GM18526 (cell line): ENCODE data around the gene MYRIP.

ENCODE experiments used
- POLR2A ChIP-seq: IDR thresholded peaks from 3 replicates; pipeline ENCODE4 v1.6.1; 2011; ENCODE audit not compliant: insufficient read length; ENCODE audit errors: extremely low read depth

MYRIP gene

DNA sequence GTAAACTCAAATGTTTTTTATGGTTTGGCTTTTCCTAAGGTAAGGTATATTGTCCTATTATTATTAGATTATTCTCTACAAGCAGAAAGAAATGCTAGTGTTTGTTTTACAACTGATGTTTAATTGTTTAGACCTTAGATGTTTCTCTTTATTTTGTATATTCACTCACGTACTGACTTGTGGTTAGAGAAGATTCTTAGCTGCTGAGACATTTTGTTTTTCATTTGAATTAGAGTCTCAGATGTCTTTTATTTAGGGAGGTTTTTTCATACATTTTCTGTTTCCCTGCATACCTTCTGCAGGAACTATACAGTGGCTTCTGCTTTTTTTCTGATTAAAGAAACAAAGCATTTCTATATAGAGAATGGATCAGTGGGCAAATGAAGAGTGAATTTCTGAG is 110.9 kb downstream of the MYRIP start:
- no peak for TF ChIP-seq POLR2A

DNA sequence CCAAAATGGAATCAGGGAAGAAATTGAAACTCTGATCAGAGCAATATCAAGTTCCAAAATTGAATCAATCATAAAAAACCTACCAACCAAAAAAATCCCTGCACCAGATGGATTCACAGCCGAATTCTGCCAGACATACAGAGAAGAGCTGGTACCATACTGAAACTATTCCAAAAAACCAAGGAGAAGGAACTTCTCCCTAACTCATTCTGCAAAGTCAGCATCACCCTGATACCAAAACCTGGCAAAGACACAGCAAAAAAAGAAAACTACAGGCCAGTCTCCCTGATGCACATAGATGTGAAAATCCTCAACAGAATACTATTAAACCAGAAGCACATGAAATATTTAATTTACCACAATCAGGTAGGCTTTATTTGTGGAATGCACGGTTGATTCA is 118.1 kb downstream of the MYRIP start:
- TF ChIP-seq POLR2A = no peak

DNA sequence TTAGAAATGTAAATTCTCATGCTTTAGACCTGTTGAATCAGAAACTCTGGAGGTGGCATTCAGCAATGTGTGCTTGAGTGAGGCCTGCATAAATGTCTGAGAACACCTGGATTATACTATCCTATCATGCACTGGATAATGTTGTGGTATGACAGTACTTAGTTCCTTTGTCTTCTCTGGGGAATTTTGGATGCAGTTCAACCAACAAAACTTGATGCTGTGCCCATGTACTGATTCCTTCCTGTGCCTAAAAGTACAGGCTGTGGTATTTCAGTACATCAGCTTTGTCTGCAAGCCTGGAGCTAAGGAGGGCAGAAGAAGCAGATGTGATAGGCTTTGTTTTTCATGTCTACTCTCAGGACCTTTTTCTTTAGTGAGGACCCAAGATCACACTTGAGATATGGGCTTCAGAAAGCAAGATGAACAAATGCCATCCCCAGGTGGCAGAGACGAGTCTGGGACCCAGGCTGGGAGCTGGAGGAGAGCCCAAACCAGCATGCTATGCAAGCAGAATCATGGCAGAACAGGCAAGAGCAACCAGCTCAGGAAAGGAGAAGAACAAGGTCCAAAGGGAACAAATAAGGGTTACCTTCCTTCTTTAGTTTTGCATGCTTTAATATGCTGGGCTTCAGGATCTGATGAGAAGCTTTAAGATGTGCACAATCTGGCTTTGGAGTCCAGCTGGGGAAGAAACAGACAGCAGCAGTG is 124.7 kb downstream of the MYRIP start:
- no peak for TF ChIP-seq POLR2A

DNA sequence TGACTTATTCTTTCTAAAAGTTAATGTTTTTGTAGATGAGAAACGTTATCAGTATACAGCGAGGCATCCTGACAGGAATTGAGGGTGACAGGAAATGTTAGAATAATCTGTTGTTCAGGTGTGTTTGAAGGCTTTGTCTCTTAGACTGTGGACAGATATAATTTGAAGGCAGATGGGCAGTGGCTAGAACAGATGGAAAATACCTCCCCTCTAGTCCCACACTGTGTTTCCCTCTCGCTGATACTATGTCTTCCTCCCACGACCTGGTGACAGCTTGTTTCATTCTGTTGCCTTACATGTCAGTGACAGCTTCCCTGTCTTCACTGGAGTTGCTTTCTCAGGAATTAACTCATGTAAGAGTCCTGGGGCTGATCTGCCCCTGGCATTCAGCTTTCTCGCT is 125.3 kb downstream of the MYRIP start:
- TF ChIP-seq POLR2A = no peak

DNA sequence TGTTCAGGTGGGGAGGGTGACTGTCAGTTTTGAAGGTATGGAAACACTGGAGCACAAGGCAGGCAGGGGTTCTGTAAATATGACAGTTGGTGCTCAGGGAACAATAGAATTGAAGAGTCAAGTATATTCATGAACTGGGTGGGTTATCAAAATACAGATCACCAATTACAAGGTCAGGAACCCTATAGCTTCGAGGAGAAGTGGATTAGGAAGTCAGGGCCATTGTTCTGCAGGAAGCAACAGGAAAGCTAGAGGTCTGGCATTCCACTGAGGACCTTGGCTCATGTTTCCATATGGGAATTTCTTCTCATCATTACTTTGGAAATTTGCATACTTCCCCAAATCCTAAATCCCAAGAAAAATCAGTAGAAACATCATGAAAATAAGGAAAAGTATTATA is 125.9 kb downstream of the MYRIP start:
- TF ChIP-seq POLR2A = no peak

DNA sequence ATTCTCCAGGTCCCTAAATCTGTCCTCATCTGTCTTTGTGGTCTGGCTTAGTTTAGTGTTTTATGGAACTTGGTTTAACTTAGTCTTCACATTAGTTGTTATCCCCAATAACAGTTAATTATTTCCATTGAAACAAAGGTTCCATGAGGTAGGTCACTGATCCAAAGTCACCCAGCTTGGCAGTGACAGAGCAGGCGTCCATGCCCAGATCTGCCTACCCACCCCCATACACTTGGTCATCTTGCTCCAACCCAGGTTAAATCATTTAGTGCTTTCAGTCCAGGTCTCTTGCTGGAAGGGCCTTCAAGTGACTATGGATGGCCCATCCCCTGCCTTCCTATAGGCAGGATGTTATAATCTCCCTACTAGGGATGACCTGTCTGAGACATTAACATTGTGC is 127.4 kb downstream of the MYRIP start:
- TF ChIP-seq POLR2A = no peak

DNA sequence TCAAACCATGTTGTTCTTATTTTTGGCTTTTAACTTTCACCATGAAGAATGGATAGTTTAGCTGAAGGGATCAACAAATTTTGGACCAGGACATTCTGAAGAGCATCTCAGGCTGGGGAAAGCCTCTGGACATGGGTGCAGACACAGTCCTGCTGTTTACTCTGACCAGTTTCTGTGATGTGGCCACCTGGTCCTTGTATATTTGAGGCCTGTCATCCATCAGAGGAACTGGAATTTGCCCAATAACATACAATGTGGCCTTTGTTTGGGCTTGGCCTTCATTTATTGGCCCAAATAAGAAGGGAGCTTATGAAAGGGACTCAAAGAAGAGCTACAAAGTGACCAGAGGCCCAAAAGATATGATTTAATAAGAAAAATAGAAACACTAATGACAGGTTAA is 127.9 kb downstream of the MYRIP start:
- TF ChIP-seq POLR2A = no peak

DNA sequence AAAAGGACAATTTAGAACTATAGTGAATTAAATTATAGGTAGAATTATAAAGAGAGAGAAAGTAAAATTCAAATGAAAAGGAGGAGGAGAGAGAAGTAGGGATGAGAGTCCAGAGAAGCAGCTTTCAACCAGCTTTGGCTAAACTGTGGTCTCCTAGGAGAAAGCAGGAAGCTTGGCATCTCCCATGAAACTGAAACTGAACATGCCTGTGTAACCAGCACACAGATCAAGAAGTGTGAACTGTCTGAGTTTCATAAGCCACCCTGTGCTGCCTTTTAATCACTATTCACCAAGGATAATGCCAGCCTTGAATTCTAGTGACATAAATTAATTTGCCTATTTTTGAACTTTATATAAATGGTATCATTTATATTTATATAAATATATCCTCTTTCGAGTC is 128.5 kb downstream of the MYRIP start:
- no peak for TF ChIP-seq POLR2A

DNA sequence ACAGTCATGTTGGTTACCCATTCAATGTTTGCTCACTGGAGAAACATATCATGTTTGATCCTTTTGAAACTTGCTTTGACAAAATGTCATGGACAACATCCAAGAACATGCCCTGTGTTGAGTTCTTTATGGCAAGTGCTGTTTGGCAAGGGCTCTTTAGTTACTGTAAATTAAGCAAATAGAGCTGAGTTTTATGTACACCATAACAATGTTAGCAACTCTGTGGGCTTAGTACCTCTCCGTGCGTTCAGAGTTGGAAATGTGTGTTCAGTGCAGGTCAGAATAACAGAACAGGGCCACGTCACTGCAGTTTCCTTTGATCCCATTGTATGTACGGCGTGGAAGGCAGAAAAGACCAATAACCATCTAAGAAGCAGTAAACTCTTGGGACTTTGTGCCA is 132.5 kb downstream of the MYRIP start:
- TF ChIP-seq POLR2A = no peak

DNA sequence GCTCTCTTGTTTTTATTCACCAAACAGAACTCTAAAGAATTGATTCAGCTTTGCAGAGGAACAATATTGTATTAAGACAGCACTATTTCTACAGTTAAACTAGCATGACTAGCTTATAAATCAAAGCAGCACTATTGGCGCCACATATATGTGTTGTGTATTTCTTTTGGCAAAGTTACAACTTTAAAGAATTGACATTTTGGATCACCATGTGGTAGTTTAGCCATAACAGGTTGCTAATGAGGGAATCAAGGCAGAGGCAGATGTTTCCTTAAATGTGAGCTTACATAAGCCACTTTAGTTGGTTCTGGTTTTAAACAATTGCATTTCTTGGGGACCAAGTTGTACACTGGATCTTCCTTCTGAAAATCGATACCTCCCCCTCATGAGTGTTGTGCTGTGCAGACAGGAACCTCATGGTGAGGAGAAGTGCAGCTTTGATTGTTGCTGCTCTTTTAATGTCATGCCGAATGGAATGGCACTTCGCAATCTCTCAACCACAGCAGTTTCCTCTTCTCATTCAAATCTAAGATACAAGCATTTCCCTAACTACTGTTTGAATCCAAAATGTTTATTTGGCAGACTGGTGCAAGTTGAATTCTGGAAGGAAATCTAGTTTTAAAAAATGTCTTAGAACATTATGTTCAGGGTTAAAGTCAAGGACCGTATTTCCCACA is 151.2 kb downstream of the MYRIP start:
- no peak for TF ChIP-seq POLR2A

DNA sequence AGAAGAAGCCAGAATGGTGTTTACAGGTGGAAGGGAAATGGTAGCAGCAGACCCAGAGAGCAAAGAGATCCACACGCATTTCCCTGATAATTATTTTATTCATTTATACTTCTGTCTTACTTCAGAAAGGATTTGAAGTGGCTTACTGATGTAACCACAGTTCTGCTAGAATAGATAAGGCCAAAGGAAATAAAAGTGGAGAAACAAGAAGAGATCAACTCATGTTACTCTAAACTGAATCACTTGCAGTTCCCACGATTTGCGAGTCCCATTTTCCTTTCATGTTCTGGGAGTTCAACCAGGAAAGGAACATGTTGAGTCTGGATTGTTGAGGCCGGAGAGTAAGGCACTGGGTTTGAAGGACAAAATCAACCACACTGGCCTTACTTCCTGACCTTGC is 151.8 kb downstream of the MYRIP start:
- no peak for TF ChIP-seq POLR2A

DNA sequence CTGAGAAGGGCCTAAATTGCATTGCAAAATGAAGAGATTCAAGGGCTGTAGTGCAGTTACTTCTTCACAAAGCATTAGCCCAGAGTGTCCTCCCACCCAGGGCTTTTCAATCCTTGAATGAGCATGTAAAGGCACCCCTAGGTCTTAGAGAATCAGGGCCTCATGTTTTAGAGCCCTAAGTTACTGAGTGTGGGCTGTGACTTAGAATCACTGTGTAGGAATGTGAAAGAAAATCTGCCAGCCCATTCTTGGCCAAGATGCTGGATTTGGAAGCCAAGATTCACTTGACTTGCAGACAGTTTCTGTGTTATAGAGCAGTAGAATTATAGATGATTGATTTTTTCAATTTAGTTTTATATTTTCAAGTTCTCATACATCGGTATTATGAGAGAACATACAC is 153.2 kb downstream of the MYRIP start:
- TF ChIP-seq POLR2A = no peak

DNA sequence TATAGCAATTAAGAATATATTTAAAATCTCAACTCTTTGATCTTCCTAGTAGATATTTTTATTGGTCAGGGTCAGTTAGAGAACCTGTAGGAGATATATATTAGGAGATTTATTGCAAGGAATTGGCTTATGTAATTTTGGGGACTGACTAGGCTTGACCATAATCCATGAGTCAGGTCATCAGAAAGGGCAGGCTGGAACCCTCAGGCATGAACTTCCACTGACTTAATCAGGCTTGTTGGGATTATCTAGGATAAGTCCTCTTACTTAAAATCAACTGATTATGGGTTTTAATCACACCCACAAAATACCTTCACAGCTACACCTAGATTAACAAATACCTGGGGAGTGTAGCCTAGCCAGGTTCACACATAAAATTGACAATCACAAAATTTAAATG is 156.1 kb downstream of the MYRIP start:
- no peak for TF ChIP-seq POLR2A

DNA sequence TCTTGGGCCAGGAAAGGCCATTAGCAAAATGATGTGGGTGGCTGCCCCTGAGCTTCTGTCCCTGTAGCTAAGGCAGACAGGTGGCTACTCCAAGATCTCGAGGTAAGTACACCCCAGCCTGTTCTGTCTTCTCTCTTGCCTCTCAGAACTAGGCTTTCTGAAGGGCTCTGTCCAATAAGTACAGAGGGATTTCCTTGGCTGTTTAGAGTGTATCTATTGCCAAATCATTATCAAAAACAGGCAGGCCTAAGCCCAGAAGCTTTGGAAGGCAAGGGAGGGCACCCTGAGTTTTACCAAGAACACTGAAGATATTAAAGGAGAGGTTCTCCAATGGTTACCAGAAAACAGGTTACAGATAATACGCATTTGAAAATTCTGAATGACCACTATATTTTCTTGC is 156.6 kb downstream of the MYRIP start:
- TF ChIP-seq POLR2A = no peak

DNA sequence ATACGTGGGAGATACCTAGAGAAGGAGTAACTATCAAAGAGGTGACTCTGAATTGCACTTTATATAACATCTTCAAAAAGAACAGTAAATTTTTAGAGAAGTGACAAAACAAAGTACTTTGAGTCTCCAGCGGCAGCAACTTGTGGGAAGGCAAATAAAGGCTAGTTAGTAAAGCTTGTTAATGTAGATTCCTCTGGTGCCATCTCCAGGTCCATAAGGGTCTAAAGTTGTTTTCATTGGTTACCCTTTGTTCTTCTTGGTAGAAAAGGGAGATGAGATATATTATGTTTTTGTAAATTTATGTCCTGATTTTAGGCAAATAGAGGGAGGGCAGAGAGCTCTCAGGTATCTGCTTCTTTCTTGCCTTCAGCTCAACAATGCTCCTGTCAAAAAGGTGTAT is 161.6 kb downstream of the MYRIP start:
- no peak for TF ChIP-seq POLR2A

DNA sequence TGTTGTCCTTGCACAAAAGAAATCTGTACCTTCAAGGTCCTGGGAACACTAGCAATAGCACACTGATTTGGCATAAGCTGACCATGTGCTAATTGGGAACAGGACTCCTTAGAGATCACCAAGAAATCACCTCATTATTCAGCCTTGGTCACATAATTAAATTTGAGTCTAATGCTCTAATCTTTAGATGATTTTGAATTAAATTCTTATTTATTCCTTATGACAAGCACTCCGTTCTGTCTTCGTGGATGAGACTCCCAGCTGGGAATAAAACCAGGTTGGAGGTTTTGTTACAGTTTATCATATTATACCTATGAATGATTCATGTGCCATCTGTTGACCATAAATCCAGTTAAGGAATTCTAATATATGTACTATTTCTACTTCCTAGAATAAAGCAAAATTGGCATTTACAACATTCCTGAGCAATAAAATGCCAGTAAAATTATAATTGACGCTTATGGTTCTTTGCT is 162.2 kb downstream of the MYRIP start:
- no peak for TF ChIP-seq POLR2A

DNA sequence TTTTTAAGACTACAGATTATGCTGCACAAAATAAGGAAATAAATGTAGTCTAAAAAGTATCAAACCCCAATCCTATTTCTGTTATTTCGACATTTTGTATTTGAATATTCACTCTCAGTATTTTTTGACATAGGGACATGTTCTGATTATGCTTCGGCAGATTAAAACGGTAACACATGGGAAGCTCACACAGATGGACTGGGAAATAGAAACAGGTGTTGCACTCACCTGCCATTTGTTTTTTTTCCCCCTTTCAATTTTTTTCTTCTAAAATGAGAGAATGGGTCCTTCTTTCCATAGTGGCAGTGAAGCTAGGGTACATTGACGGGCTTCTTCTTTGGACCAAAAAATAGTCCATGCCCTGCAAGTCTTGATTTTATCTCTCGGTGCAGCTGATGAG is 163.1 kb downstream of the MYRIP start:
- no peak for TF ChIP-seq POLR2A
